ENCODE data around the gene RASGRF2. TPM values are rescaled to one million over a fixed set of nuclear protein-coding genes. Genes with fewer than 3 reads are reported as not detected.

RASGRF2 gene
- total RNA-seq, 2 experiments from 2014 or later = 0.06 to 0.13 TPM

DNA sequence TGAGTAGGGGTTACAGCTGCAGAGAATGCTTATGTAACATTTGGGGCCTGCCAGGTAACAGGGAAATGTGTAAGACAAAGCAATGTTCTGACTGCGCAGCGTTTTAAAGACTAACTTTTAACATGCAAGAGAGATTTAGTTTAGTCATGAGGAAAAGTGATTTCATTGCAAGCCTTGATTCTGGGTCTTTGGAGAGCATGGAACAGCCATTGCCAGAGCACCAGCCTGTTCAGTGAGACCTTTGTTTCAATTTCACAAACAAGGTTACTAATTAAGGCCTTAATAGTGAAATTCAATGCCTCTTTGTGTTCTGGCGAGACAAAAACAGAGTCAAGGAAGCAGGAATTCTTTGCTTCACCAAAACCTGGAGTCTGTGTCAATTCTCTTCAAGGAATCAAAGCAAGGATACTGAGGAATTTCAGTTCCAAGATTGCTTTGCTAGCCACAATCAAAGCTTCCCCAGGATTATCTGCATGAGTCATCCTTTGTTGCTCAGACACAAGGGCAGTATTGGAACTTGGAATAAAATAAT, 287.3 kb downstream of the RASGRF2 start:
- Histone ChIP-seq H3K4me1 (ENCODE audit: insufficient read depth, low read length, poor library complexity, severe bottlenecking) (no peaks in the 10 kb centered on the region), H3K4me2 (ENCODE audit: low read length) (no peak overlapping the region), H4K20me1 (ENCODE audit: insufficient read depth, low read length) (no peaks in the 10 kb centered on the region), H3K9me2 (ENCODE audit: insufficient read depth, low read length) (no peaks in the 10 kb centered on the region), H3K4me3 (ENCODE audit: low read depth, low read length, poor library complexity, severe bottlenecking) (no peak overlapping the region), H3K36me3 (ENCODE audit: insufficient read depth, low read length) (peaks cover 6% of the 10 kb centered on the region; the same call in 1 of the 2 replicates), H3K27ac (ENCODE audit: low read depth, low read length, poor library complexity, severe bottlenecking) (no peak overlapping the region), H3K9me3 (ENCODE audit: low read length) (no peaks in the 10 kb centered on the region), H3K79me2 (ENCODE audit: insufficient read depth, low read depth, low read length) (no peaks in the 10 kb centered on the region), H2AFZ (ENCODE audit: low read length) (no peak overlapping the region)
- intact Hi-C loops (cut with micrococcal nuclease; ENCODE audit: unreplicated experiment) = no loop called here
- POLR2A ChIA-PET = no interaction called here
- DNase-seq (ENCODE audit: low spot score) = no peak
- no peak for TF ChIP-seq EZH2phosphoT487 (IDR thresholded peaks at IDR 0.05; ENCODE audit: borderline replicate concordance, low read depth, low read length)
- BruUV-seq (replicated peaks) = no TSS peak
- CTCF ChIA-PET (ENCODE audit: unreplicated experiment) = no interaction called here

DNA sequence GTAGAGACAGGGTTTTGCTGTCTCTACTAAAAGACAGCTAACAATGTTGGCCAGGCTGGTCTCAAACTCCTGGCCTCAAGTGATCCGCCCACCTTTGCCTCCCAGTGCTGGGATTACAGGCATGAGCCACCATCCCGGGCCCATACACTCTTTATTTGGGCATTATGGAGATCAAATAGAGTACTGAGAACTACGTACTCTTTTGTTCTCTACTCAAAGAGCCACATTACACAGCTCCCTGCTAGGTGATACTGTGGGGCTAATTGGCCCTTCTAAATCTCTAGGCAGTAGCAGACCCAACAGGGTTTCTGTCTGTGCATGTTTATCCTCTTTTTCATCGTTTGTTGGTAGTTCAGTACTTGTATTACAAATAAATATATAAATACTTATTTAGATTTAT, 289.1 kb downstream of the RASGRF2 start:
- intact Hi-C loops (cut with micrococcal nuclease; ENCODE audit: unreplicated experiment) = no loop called here
- CTCF ChIA-PET (ENCODE audit: unreplicated experiment) = no interaction called here
- H3K9me2 ChIP-seq (ENCODE audit: insufficient read depth, low read length) = no peaks in the 10 kb centered on the region

DNA sequence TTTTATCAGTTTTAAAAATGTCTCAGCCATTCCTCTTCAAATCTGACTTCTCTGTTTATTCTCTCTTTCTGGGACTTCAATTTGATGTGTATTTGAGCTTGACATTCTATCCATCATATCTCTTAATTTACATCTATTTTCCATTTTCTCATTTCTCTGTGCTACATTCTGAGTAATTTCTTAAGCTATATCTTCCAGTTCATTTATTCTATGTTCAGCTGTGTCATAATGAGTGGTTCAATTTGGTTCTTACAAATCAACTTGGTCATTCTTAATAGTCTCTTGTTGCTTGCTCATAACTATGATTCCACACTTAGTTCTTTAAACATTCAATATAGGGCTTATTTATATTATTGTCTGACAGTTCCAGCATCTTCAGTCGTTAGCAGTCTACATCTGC, 289.8 kb downstream of the RASGRF2 start:
- Histone ChIP-seq H3K79me2 (ENCODE audit: insufficient read depth, low read depth, low read length) (no peaks in the 10 kb centered on the region), H3K36me3 (ENCODE audit: insufficient read depth, low read length) (peaks cover 6% of the 10 kb centered on the region; the same call in 1 of the 2 replicates), H3K27ac (ENCODE audit: low read depth, low read length, poor library complexity, severe bottlenecking) (no peak overlapping the region), H3K9me3 (ENCODE audit: low read length) (no peaks in the 10 kb centered on the region), H3K4me3 (ENCODE audit: low read depth, low read length, poor library complexity, severe bottlenecking) (no peak overlapping the region), H4K20me1 (ENCODE audit: insufficient read depth, low read length) (no peaks in the 10 kb centered on the region), H3K4me1 (ENCODE audit: insufficient read depth, low read length, poor library complexity, severe bottlenecking) (no peaks in the 10 kb centered on the region), H2AFZ (ENCODE audit: low read length) (no peak overlapping the region), H3K9me2 (ENCODE audit: insufficient read depth, low read length) (no peaks in the 10 kb centered on the region), H3K4me2 (ENCODE audit: low read length) (no peak overlapping the region)
- no TSS peak for BruUV-seq (replicated peaks)
- ChIA-PET POLR2A (no interaction called here), CTCF (ENCODE audit: unreplicated experiment) (no interaction called here)
- intact Hi-C loops (cut with micrococcal nuclease; ENCODE audit: unreplicated experiment) = no loop called here
- TF ChIP-seq, protein P1, sequence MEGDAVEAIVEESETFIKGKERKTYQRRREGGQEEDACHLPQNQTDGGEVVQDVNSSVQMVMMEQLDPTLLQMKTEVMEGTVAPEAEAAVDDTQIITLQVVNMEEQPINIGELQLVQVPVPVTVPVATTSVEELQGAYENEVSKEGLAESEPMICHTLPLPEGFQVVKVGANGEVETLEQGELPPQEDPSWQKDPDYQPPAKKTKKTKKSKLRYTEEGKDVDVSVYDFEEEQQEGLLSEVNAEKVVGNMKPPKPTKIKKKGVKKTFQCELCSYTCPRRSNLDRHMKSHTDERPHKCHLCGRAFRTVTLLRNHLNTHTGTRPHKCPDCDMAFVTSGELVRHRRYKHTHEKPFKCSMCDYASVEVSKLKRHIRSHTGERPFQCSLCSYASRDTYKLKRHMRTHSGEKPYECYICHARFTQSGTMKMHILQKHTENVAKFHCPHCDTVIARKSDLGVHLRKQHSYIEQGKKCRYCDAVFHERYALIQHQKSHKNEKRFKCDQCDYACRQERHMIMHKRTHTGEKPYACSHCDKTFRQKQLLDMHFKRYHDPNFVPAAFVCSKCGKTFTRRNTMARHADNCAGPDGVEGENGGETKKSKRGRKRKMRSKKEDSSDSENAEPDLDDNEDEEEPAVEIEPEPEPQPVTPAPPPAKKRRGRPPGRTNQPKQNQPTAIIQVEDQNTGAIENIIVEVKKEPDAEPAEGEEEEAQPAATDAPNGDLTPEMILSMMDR (conservative IDR thresholded peaks at IDR 0.05; ENCODE audit: low read length) = no peak
- TF ChIP-seq EZH2phosphoT487 (IDR thresholded peaks at IDR 0.05; ENCODE audit: borderline replicate concordance, low read depth, low read length) = no peak
- no peak for DNase-seq (ENCODE audit: low spot score)

More for the DNA sequence above, 289.1 kb downstream of the RASGRF2 start:
- Histone ChIP-seq H3K79me2 (ENCODE audit: insufficient read depth, low read depth, low read length) (no peaks in the 10 kb centered on the region), H2AFZ (ENCODE audit: low read length) (no peak overlapping the region), H3K4me1 (ENCODE audit: insufficient read depth, low read length, poor library complexity, severe bottlenecking) (no peaks in the 10 kb centered on the region), H3K36me3 (ENCODE audit: insufficient read depth, low read length) (peaks cover 6% of the 10 kb centered on the region; the same call in 1 of the 2 replicates), H3K4me3 (ENCODE audit: low read depth, low read length, poor library complexity, severe bottlenecking) (no peak overlapping the region), H3K27ac (ENCODE audit: low read depth, low read length, poor library complexity, severe bottlenecking) (no peak overlapping the region), H3K9me3 (ENCODE audit: low read length) (no peaks in the 10 kb centered on the region), H4K20me1 (ENCODE audit: insufficient read depth, low read length) (no peaks in the 10 kb centered on the region), H3K4me2 (ENCODE audit: low read length) (no peak overlapping the region)
- no peak for TF ChIP-seq EZH2phosphoT487 (IDR thresholded peaks at IDR 0.05; ENCODE audit: borderline replicate concordance, low read depth, low read length)
- TF ChIP-seq, protein P1 (conservative IDR thresholded peaks at IDR 0.05; ENCODE audit: low read length) = no peak
- POLR2A ChIA-PET = interaction anchor here (0.6 to 0.7 kb wide), 2 partner anchors 36 to 128 kb away, joined by 3 read pairs; no protein-coding TSS in a partner anchor
- no TSS peak for BruUV-seq (replicated peaks)
- DNase-seq (ENCODE audit: low spot score) = no peak
